Loucy (cell line): ENCODE results near the gene GLDC.

Experiments
- CTCF ChIP-seq: fragments of 200-600 bp; sonication (generic); conservative IDR thresholded peaks from 2 replicates; pipeline ENCODE4 v1.5.1; 2014; ENCODE audit warnings: mild to moderate bottlenecking, antibody characterized with exemption, low read length
- EZH2phosphoT487 ChIP-seq: fragments of 200-600 bp; IDR thresholded peaks from 2 replicates; pipeline ENCODE4 v1.6.1; 2018; ENCODE audit warnings: antibody characterized with exemption, mild to moderate bottlenecking, moderate library complexity, borderline replicate concordance

GRCh38 chr9:6614489-6614888, 31.0 kb downstream of the GLDC start:
- TF ChIP-seq CTCF, result no peak
- no peak for TF ChIP-seq EZH2phosphoT487
